22Rv1 (cell line): ENCODE results near the gene GPR21.

ENCODE experiments used
- CTCF ChIP-seq: fragments of 450-650 bp; IDR thresholded peaks from 2 replicates; pipeline ENCODE4 v1.5.1; 2017; ENCODE audit warnings: mild to moderate bottlenecking
- ZFX ChIP-seq: fragments of 450-650 bp; IDR thresholded peaks from 2 replicates; pipeline ENCODE4 v1.6.1; 2017; ENCODE audit warnings: antibody characterized with exemption, borderline replicate concordance

- TF ChIP-seq CTCF = no peak
- no peak for TF ChIP-seq ZFX
These were observed 20.2 kb downstream of the GPR21 start for GRCh38 chr9:123053711-123054110.
